ENCODE data around the gene GPRC6A. TPM values are rescaled to one million over a fixed set of nuclear protein-coding genes. Genes with fewer than 3 reads are reported as not detected.

GPRC6A gene
- total RNA-seq, 1 experiment from 2014 or later = not detected

DNA sequence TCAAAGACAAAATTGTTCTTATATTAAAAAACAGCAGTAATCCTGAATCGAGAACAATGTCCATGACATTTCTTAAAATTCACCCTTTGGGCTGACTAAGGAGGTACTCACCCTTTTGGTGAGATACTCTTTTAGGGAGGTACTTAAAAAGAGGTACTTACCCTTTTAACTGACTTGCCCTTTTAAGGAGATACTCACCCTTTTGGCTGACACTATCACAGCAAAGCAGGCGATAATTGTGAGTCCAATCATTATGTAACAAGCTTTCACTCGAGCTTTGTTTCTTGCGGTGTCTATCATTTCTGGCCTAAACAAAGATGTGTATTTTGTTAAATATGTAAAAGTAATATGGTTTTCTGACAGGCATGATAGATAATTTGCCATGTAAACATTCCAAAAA lies 67.1 kb downstream of the GPRC6A start:
- no peaks in the 10 kb centered on the region for H3K27me3 ChIP-seq
- H3K4me3 ChIP-seq = no peak overlapping the region
- no peaks in the 10 kb centered on the region for H3K9me3 ChIP-seq
- no peaks in the 10 kb centered on the region for H3K36me3 ChIP-seq
- DNase-seq = no peak

- no peak overlapping the region for H3K4me3 ChIP-seq
- H3K27me3 ChIP-seq = no peaks in the 10 kb centered on the region
- no peaks in the 10 kb centered on the region for H3K36me3 ChIP-seq
- H3K9me3 ChIP-seq = no peaks in the 10 kb centered on the region
- DNase-seq = no peak
These were observed 83.7 kb downstream of the GPRC6A start for GRCh38 chr6:116745176-116745575.

Other genes starting within 250 kb of the GPRC6A start
- 0.20 TPM in 1 of 2 replicates, not detected in the other for gene RSPH4A, start 212.6 kb downstream of the GPRC6A start, total RNA-seq (2014; rRNA removed; shearing (Covaris generic); ENCODE audit: low replicate concordance)
- gene ZUP1, start 160.3 kb downstream of the GPRC6A start, total RNA-seq (2014; rRNA removed; shearing (Covaris generic); ENCODE audit: low replicate concordance) = 9.6 and 15.7 TPM in 2 replicates
- gene KPNA5, start 147.9 kb downstream of the GPRC6A start, total RNA-seq (2014; rRNA removed; shearing (Covaris generic); ENCODE audit: low replicate concordance) = 2.8 and 9.5 TPM in 2 replicates
- gene FAM162B, start 63.4 kb downstream of the GPRC6A start, total RNA-seq (2014; rRNA removed; shearing (Covaris generic); ENCODE audit: low replicate concordance) = 0.26 TPM in 1 of 2 replicates, not detected in the other
- not detected in 2 replicates for gene RFX6, start 48.2 kb upstream of the GPRC6A start, total RNA-seq (2014; rRNA removed; shearing (Covaris generic); ENCODE audit: low replicate concordance)

Measured in MG63 (cell line).